H9 (cell line): ENCODE data around the gene USP47. TPM values are rescaled to one million over a fixed set of nuclear protein-coding genes. Genes with fewer than 3 reads are reported as not detected.

ENCODE experiments used
- DNase-seq: peaks from one replicate; pipeline ENCODE4 v3.0.0-alpha.2; 2017
- H2AFZ ChIP-seq: one replicate; pipeline ENCODE4 v1.6.1; 2013; ENCODE audit warnings: mild to moderate bottlenecking, low read length, control low read depth, moderate library complexity
- H2AK5ac ChIP-seq: 2 replicates; pipeline ENCODE4 v1.6.1; 2013; ENCODE audit warnings: low read length, control low read depth, mixed read lengths; ENCODE audit not compliant: insufficient read length
- H2BK120ac ChIP-seq: one replicate; pipeline ENCODE4 v1.6.1; 2013; ENCODE audit warnings: low read depth, mild to moderate bottlenecking, low read length, control low read depth, inconsistent platforms; ENCODE audit not compliant: poor library complexity, severe bottlenecking
- H2BK12ac ChIP-seq: 2 replicates; pipeline ENCODE4 v1.6.1; 2013; ENCODE audit warnings: low read length, control low read depth, mixed read lengths, low read depth; ENCODE audit not compliant: insufficient read length
- H2BK15ac ChIP-seq: 2 replicates; pipeline ENCODE4 v1.6.1; 2013; ENCODE audit warnings: low read depth, low read length, control low read depth
- H2BK20ac ChIP-seq: one replicate; pipeline ENCODE4 v1.6.1; 2013; ENCODE audit warnings: low read depth, mild to moderate bottlenecking, low read length, control low read depth, inconsistent platforms; ENCODE audit not compliant: poor library complexity, severe bottlenecking
- H2BK5ac ChIP-seq: 2 replicates; pipeline ENCODE4 v1.6.1; 2013; ENCODE audit warnings: low read length, control low read depth, mixed read lengths; ENCODE audit not compliant: insufficient read length
- H3K14ac ChIP-seq: 2 replicates; pipeline ENCODE4 v1.6.1; 2013; ENCODE audit warnings: low read length, control low read depth; ENCODE audit not compliant: insufficient read depth
- H3K18ac ChIP-seq: 2 replicates; pipeline ENCODE4 v1.6.1; 2013; ENCODE audit warnings: low read depth, mild to moderate bottlenecking, mixed read lengths, low read length, control low read depth; ENCODE audit not compliant: insufficient read length
- H3K23ac ChIP-seq: 2 replicates; pipeline ENCODE4 v1.6.1; 2013; ENCODE audit warnings: low read length, control low read depth, mixed read lengths, low read depth; ENCODE audit not compliant: insufficient read length
- H3K23me2 ChIP-seq: 2 replicates; pipeline ENCODE4 v1.6.1; 2013; ENCODE audit warnings: low read depth, mild to moderate bottlenecking, mixed read lengths, low read length, control low read depth; ENCODE audit not compliant: insufficient read length, poor library complexity, severe bottlenecking
- H3K27ac ChIP-seq: 2 replicates; pipeline ENCODE4 v1.5.1; 2013; ENCODE audit warnings: low read length, control low read depth, mixed read lengths, low read depth; ENCODE audit not compliant: insufficient read length
- H3K27me3 ChIP-seq: 2 replicates; pipeline ENCODE4 v1.6.1; 2013; ENCODE audit warnings: low read length, control low read depth, inconsistent platforms; ENCODE audit not compliant: insufficient read depth
- H3K4ac ChIP-seq: 2 replicates; pipeline ENCODE4 v1.6.1; 2013; ENCODE audit warnings: low read depth, mild to moderate bottlenecking, control low read depth, inconsistent platforms, low read length, moderate library complexity
- H3K4me1 ChIP-seq: 2 replicates; pipeline ENCODE4 v1.6.1; 2013; ENCODE audit warnings: low read length, control low read depth, inconsistent platforms; ENCODE audit not compliant: insufficient read depth
- H3K4me2 ChIP-seq: 2 replicates; pipeline ENCODE4 v1.6.1; 2013; ENCODE audit warnings: low read length, control low read depth, mixed read lengths; ENCODE audit not compliant: insufficient read length, insufficient read depth
- H3K56ac ChIP-seq: 2 replicates; pipeline ENCODE4 v1.6.1; 2013; ENCODE audit warnings: low read depth, mild to moderate bottlenecking, mixed read lengths, low read length, control low read depth; ENCODE audit not compliant: insufficient read length
- H3K79me1 ChIP-seq: 2 replicates; pipeline ENCODE4 v1.6.1; 2013; ENCODE audit warnings: low read depth, mild to moderate bottlenecking, moderate library complexity, low read length, control low read depth, inconsistent platforms; ENCODE audit not compliant: insufficient read depth, poor library complexity, severe bottlenecking
- H3K79me2 ChIP-seq: 2 replicates; pipeline ENCODE4 v1.6.1; 2013; ENCODE audit warnings: low read length, control low read depth, inconsistent platforms; ENCODE audit not compliant: insufficient read depth
- H3K9ac ChIP-seq: 2 replicates; pipeline ENCODE4 v1.6.1; 2013; ENCODE audit warnings: low read length, control low read depth, mixed read lengths; ENCODE audit not compliant: insufficient read length; ENCODE audit errors: extremely low read depth
- H3K9me3 ChIP-seq: one replicate; pipeline ENCODE4 v1.6.1; 2013; ENCODE audit warnings: low read depth, low read length, inconsistent platforms; ENCODE audit not compliant: control insufficient read depth
- H3T11ph ChIP-seq: one replicate; pipeline ENCODE4 v1.6.1; 2013; ENCODE audit warnings: mild to moderate bottlenecking, low read length, control low read depth, inconsistent platforms
- H4K20me1 ChIP-seq: one replicate; pipeline ENCODE4 v1.6.1; 2013; ENCODE audit not compliant: control insufficient read depth, insufficient read length, insufficient read depth
- H4K5ac ChIP-seq: 2 replicates; pipeline ENCODE4 v1.6.1; 2013; ENCODE audit warnings: low read depth, mild to moderate bottlenecking, mixed read lengths, low read length, control low read depth; ENCODE audit not compliant: insufficient read length
- H4K8ac ChIP-seq: replicated peaks from 2 replicates; pipeline ENCODE4 v1.6.1; 2013; ENCODE audit warnings: low read length, control low read depth, mixed read lengths, low read depth; ENCODE audit not compliant: insufficient read length
- H4K91ac ChIP-seq: 2 replicates; pipeline ENCODE4 v1.6.1; 2013; ENCODE audit warnings: low read depth, mild to moderate bottlenecking, moderate library complexity, mixed read lengths, low read length, control low read depth; ENCODE audit not compliant: insufficient read length
- H3K27ac Mint-ChIP-seq, 3 experiments: 2 replicates in 2 of 3; 3 replicates in 1 of 3; pipeline ENCODE4 v1.8.0; 2020 to 2021; ENCODE audit warnings: mixed read lengths in 3 of 3, mild to moderate bottlenecking in 1 of 3, moderate library complexity in 1 of 3
- H3K27me3 Mint-ChIP-seq: 2 replicates; pipeline ENCODE4 v1.8.0; 2021; ENCODE audit warnings: low read depth, mild to moderate bottlenecking, moderate library complexity, mixed read lengths
- H3K36me3 Mint-ChIP-seq, 3 experiments: 2 replicates in 2 of 3; 3 replicates in 1 of 3; pipeline ENCODE4 v1.8.0; 2020 to 2021; ENCODE audit warnings: low read depth in 3 of 3, mixed read lengths in 3 of 3; ENCODE audit not compliant: insufficient read depth in 1 of 3
- H3K4me1 Mint-ChIP-seq, 2 experiments: 2 replicates each; pipeline ENCODE4 v1.8.0; 2020; ENCODE audit warnings: mixed read lengths in 2 of 2
- H3K4me3 Mint-ChIP-seq, 2 experiments: 2 replicates in 1 of 2; 3 replicates in 1 of 2; pipeline ENCODE4 v1.8.0; 2020 to 2021; ENCODE audit warnings: mild to moderate bottlenecking in 2 of 2, mixed read lengths in 2 of 2, moderate library complexity in 1 of 2
- H3K9me3 Mint-ChIP-seq, 2 experiments: 2 replicates in 1 of 2; 3 replicates in 1 of 2; pipeline ENCODE4 v1.8.0; 2020; ENCODE audit warnings: mild to moderate bottlenecking in 2 of 2, mixed read lengths in 2 of 2, moderate library complexity in 1 of 2
- CTCF ChIP-seq: fragments of 200-600 bp; sonication (generic); conservative IDR thresholded peaks from 3 replicates; pipeline ENCODE4 v1.8.0; 2021; ENCODE audit warnings: antibody characterized with exemption, mild to moderate bottlenecking
- WGBS: extraction: QIAGEN DNeasy Blood & Tissue Kit; methylation state at CpG from one replicate; pipeline ENCODE4 v1.1.7; 2013; ENCODE audit warnings: missing lambda C conversion rate, low lambda C conversion rate, mixed read lengths; ENCODE audit not compliant: insufficient read length; ENCODE audit errors: extremely low coverage; 5-methylcytosine and 5-hydroxymethylcytosine counted together
- total RNA-seq: library from RNA; stranded (reverse); gene quantifications from 2 replicates; pipeline ENCODE4 v1.2.1, GENCODE V29; 2021

The USP47 gene
- total RNA-seq, 1 experiment from 2014 or later = 26.7 TPM

- H3K9me3 Mint-ChIP-seq = no peaks in the 10 kb centered on the region
- Histone ChIP-seq H4K8ac (no peak overlapping the region), H3K23me2 (no peaks in the 10 kb centered on the region), H2BK120ac (no peak overlapping the region), H4K5ac (no peak overlapping the region), H3K9me3 (no peaks in the 10 kb centered on the region), H3T11ph (no peak overlapping the region), H3K14ac (no peak overlapping the region; the same call in 1 of the 2 replicates), H2BK12ac (no peak overlapping the region), H3K4ac (no peak overlapping the region), H2BK5ac (no peak overlapping the region), H3K4me2 (no peak overlapping the region), H2BK15ac (no peak overlapping the region), H3K56ac (no peak overlapping the region), H3K27ac (no peak overlapping the region), H2BK20ac (no peak overlapping the region), H4K20me1 (no peaks in the 10 kb centered on the region), H3K4me1 (no peaks in the 10 kb centered on the region; the same call in 1 of the 2 replicates), H3K9ac (no peak overlapping the region), H3K79me1 (no peaks in the 10 kb centered on the region), H3K23ac (no peak overlapping the region), H3K79me2 (no peaks in the 10 kb centered on the region), H3K27me3 (no peaks in the 10 kb centered on the region), H2AFZ (no peak overlapping the region), H4K91ac (no peak overlapping the region), H3K18ac (no peak overlapping the region), H2AK5ac (no peak overlapping the region)
- no peak overlapping the region for H3K27ac Mint-ChIP-seq
- DNase-seq = peak; percentile 22
- H3K4me1 Mint-ChIP-seq = peaks cover 12 to 14% of the 10 kb centered on the region in 2 experiments
- H3K36me3 Mint-ChIP-seq = peaks cover 0 to 12% (median 5%) of the 10 kb centered on the region in 3 experiments; a peak in 3 of 7 replicates
- no peak overlapping the region for H3K4me3 Mint-ChIP-seq
- no CpG with 5 or more reads among the region's 15 CpGs for WGBS
- no peak for TF ChIP-seq CTCF
- H3K27me3 Mint-ChIP-seq = no peaks in the 10 kb centered on the region; the same call in 1 of the 2 replicates
Measured at GRCh38 chr11:11963842-11964773, 122.3 kb downstream of the USP47 start.
